Upper lobe of left lung (tissue), 6 donors: Measurements from ENCODE around the gene SAMD1. TPM values are rescaled to one million over a fixed set of nuclear protein-coding genes. Genes with fewer than 3 reads are reported as not detected.

ENCODE experiments used
- ATAC-seq, 2 donors: fragments of 200-7000 bp; cut with Tn5 transposase; one replicate each; pipeline ENCODE4 v1.9.1; 2022; ENCODE audit warnings: mild to moderate bottlenecking in 2 of 2, moderate library complexity in 2 of 2; ENCODE audit not compliant: low FRiP score in 2 of 2
- DNase-seq, 2 donors: peaks; one replicate each; pipeline ENCODE4 v3.0.0-alpha.2; 2019 to 2020
- H3K27ac ChIP-seq, 4 donors: fragments of 200-600 bp; sonication (generic); one replicate each; pipeline ENCODE4 v1.5.1; 2016 to 2019
- H3K27me3 ChIP-seq, 4 donors: fragments of 200-600 bp; sonication (generic); one replicate each; pipeline ENCODE4 v1.5.1; 2017 to 2019
- H3K36me3 ChIP-seq, 4 donors: fragments of 200-600 bp; sonication (generic); one replicate each; pipeline ENCODE4 v1.5.1; 2016 to 2019
- H3K4me1 ChIP-seq, 4 donors: fragments of 200-600 bp; sonication (generic); one replicate each; pipeline ENCODE4 v1.5.1; 2018 to 2019
- H3K4me3 ChIP-seq, 4 donors: fragments of 200-600 bp; sonication (generic); one replicate each; pipeline ENCODE4 v1.5.1; 2017 to 2019; ENCODE audit warnings: mild to moderate bottlenecking in 2 of 4, moderate library complexity in 1 of 4
- H3K9me3 ChIP-seq, 4 donors: fragments of 200-600 bp; sonication (generic); one replicate each; pipeline ENCODE4 v1.5.1; 2018 to 2019
- CTCF ChIP-seq, 6 experiments: fragments of 450-650 bp in 4 of 6; fragments of 200-600 bp in 2 of 6; sonication (generic) in 2 of 6; IDR thresholded peaks; one replicate each; pipeline ENCODE4 v1.5.1; 2016 to 2019; ENCODE audit warnings: antibody characterized with exemption in 6 of 6
- EP300 ChIP-seq, 4 donors: sonication (generic); formaldehyde crosslinking; IDR thresholded peaks; one replicate each; pipeline ENCODE4 v1.5.1; 2017; ENCODE audit warnings: antibody characterized with exemption in 4 of 4, control low read depth in 2 of 4
- POLR2A ChIP-seq, 4 donors: fragments of 450-650 bp; IDR thresholded peaks; one replicate each; pipeline ENCODE4 v1.5.1; 2016 to 2017; ENCODE audit warnings: antibody characterized with exemption in 4 of 4, mild to moderate bottlenecking in 2 of 4
- POLR2AphosphoS5 ChIP-seq, 2 donors: sonication (generic); formaldehyde crosslinking; IDR thresholded peaks; one replicate each; pipeline ENCODE4 v1.5.1; 2017; ENCODE audit warnings: antibody characterized with exemption in 2 of 2
- WGBS, 2 donors: methylation state at CpG; one replicate each; pipeline ENCODE4 v1.1.5; 2017 to 2018; 5-methylcytosine and 5-hydroxymethylcytosine counted together
- total RNA-seq, 6 donors: library from RNA; depleted of rRNA in 4 of 6; stranded (reverse); fragments of >200 nt in 4 of 6; gene quantifications; one replicate each; pipeline versions ENCODE4 v1.1.0 to v1.2.1, GENCODE V29; 2016 to 2021
- donor health status: DM: no; HTN: no; CAD: no; lungs with moderate emphysema.
- donor health status: DM: no; HTN: yes; CAD: no; lungs with severe emphysema.

The SAMD1 gene
- total RNA-seq, 6 donors from 2014 or later: 17.8 to 62.8 (median 37.0) TPM

- Histone ChIP-seq H3K4me3 (peak overlapping the region; percentile 88 to 97 (median 94)), H3K9me3 (no peaks in the 10 kb centered on the region), H3K4me1 (peaks cover 62 to 70% (median 64%) of the 10 kb centered on the region in 4 donors), H3K27ac (peak overlapping the region; percentile 71 to 98 (median 90)), H3K36me3 (no peaks in the 10 kb centered on the region), H3K27me3 (no peaks in the 10 kb centered on the region)
- no peak for TF ChIP-seq POLR2AphosphoS5 (IDR thresholded peaks at IDR 0.05)
- no peak for TF ChIP-seq EP300 (IDR thresholded peaks at IDR 0.05)
- TF ChIP-seq CTCF (IDR thresholded peaks at IDR 0.05): no peak
- no peak for TF ChIP-seq POLR2A (IDR thresholded peaks at IDR 0.05)
- DNase-seq: peak in 1 of 2 donors; percentile 33
- WGBS, 2 donors: 0 to 3% methylated on average over 9 to 17 of the region's 33 CpGs
- no peak for ATAC-seq
Measured at GRCh38 chr19:14116918-14117578, 26.5 kb upstream of the SAMD1 start.

- TF ChIP-seq POLR2AphosphoS5 (IDR thresholded peaks at IDR 0.05) (no peak), CTCF (IDR thresholded peaks at IDR 0.05) (no peak), POLR2A (IDR thresholded peaks at IDR 0.05) (no peak), EP300 (IDR thresholded peaks at IDR 0.05) (no peak)
- Histone ChIP-seq H3K4me1 (peaks cover 65 to 74% (median 67%) of the 10 kb centered on the region in 4 donors), H3K9me3 (no peaks in the 10 kb centered on the region), H3K36me3 (no peaks in the 10 kb centered on the region), H3K27me3 (no peaks in the 10 kb centered on the region), H3K4me3 (peak overlapping the region; percentile 88 to 97 (median 94)), H3K27ac (peak overlapping the region; percentile 71 to 98 (median 90))
- ATAC-seq: no peak
- 8 to 26% methylated on average over 6 of the region's 6 CpGs for WGBS, 2 donors
- no peak for DNase-seq
Measured at GRCh38 chr19:14116525-14116917, 26.0 kb upstream of the SAMD1 start.

GRCh38 chr19:14115756-14116155 is 25.2 kb upstream of the SAMD1 start:
- 77 to 85% methylated on average over 5 of the region's 5 CpGs for WGBS, 2 donors
- Histone ChIP-seq H3K9me3 (no peaks in the 10 kb centered on the region), H3K4me1 (peaks cover 65 to 74% (median 67%) of the 10 kb centered on the region in 4 donors), H3K36me3 (no peaks in the 10 kb centered on the region), H3K27ac (peak overlapping the region; percentile 71 to 98 (median 90)), H3K27me3 (no peaks in the 10 kb centered on the region), H3K4me3 (peak overlapping the region in 1 of 4 donors; percentile 88)
- no peak for TF ChIP-seq CTCF (IDR thresholded peaks at IDR 0.05)
- DNase-seq (no peak), ATAC-seq (no peak)

- Histone ChIP-seq H3K27ac (peak overlapping the region; percentile 38 to 98 (median 82)), H3K4me1 (peaks cover 62 to 70% (median 66%) of the 10 kb centered on the region in 4 donors), H3K36me3 (no peaks in the 10 kb centered on the region), H3K27me3 (no peaks in the 10 kb centered on the region), H3K9me3 (no peaks in the 10 kb centered on the region), H3K4me3 (no peak overlapping the region)
- no peak for ATAC-seq
- WGBS, 2 donors: 18 to 33% methylated on average over 7 to 9 of the region's 9 CpGs
- TF ChIP-seq POLR2A (IDR thresholded peaks at IDR 0.05): no peak
- TF ChIP-seq EP300 (IDR thresholded peaks at IDR 0.05): no peak
- TF ChIP-seq CTCF (IDR thresholded peaks at IDR 0.05): peak; percentile 54 to 62 (median 58)
- TF ChIP-seq POLR2AphosphoS5 (IDR thresholded peaks at IDR 0.05): no peak
- peak; percentile 67 to 84 for DNase-seq
Measured at GRCh38 chr19:14114854-14115253, 24.3 kb upstream of the SAMD1 start.

GRCh38 chr19:14114439-14114838 is 23.9 kb upstream of the SAMD1 start:
- no peak for DNase-seq
- TF ChIP-seq CTCF (IDR thresholded peaks at IDR 0.05) (no peak), POLR2AphosphoS5 (IDR thresholded peaks at IDR 0.05) (no peak), POLR2A (IDR thresholded peaks at IDR 0.05) (no peak), EP300 (IDR thresholded peaks at IDR 0.05) (no peak)
- peak overlapping the region; percentile 38 to 98 (median 82) for H3K27ac ChIP-seq

More at GRCh38 chr19:14114439-14114838, 23.9 kb upstream of the SAMD1 start:
- no peak for ATAC-seq
- no peaks in the 10 kb centered on the region for H3K9me3 ChIP-seq
- no peak overlapping the region for H3K4me3 ChIP-seq
- no peaks in the 10 kb centered on the region for H3K27me3 ChIP-seq
- WGBS, 2 donors: 91 to 94% methylated on average over 7 of the region's 7 CpGs
- H3K36me3 ChIP-seq: no peaks in the 10 kb centered on the region
- H3K4me1 ChIP-seq: peaks cover 58 to 66% (median 63%) of the 10 kb centered on the region in 4 donors
